NB4 (cell line): ENCODE results near the gene SSTR1.

Source experiments
- DNase-seq: peaks from one replicate; pipeline ENCODE4 v3.0.0; 2010; ENCODE audit warnings: low read depth
- H3K4me3 ChIP-seq: one replicate; pipeline ENCODE4 v1.5.1; 2011; ENCODE audit warnings: mild to moderate bottlenecking, low read depth, low read length, moderate library complexity
- MYC ChIP-seq: IDR thresholded peaks from 2 replicates; pipeline ENCODE4 v1.6.1; 2011; ENCODE audit warnings: low read depth, low read length
- POLR2A ChIP-seq: IDR thresholded peaks from 2 replicates; pipeline ENCODE4 v1.6.1; 2011; ENCODE audit warnings: mild to moderate bottlenecking; ENCODE audit not compliant: insufficient read length; ENCODE audit errors: extremely low read depth
- TF ChIP-seq, protein P1 (sequence below): IDR thresholded peaks from 2 replicates; pipeline ENCODE4 v1.6.1; 2011; ENCODE audit warnings: low read depth, low read length
- TF ChIP-seq, protein P2 (sequence below): IDR thresholded peaks from one replicate; pipeline ENCODE4 v1.5.1; 2012; ENCODE audit warnings: low read depth, low read length

Gene SSTR1

DNA sequence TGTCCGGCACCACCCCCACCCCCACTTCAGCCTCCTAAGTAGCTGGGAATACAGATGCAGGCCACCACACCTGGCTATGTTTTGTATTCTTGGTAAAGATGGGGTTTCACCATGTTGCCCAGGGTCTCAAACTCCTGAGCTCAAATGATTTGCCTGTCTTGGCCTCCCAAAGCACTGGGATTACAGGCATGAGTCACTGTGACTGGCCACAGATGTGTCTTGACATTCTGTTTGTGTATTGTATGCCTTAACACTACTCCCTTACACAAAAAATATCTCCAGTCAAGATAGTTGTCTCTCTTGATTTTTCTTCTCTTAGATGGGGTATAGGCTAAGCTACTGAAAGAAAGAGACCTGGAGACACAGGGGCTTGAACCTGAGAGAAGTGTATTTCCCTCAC is 30.6 kb downstream of the SSTR1 start:
- DNase-seq: no peak
- TF ChIP-seq POLR2A (no peak), MYC (no peak)
- TF ChIP-seq, protein P1, sequence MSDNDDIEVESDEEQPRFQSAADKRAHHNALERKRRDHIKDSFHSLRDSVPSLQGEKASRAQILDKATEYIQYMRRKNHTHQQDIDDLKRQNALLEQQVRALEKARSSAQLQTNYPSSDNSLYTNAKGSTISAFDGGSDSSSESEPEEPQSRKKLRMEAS: no peak
- TF ChIP-seq, protein P2, sequence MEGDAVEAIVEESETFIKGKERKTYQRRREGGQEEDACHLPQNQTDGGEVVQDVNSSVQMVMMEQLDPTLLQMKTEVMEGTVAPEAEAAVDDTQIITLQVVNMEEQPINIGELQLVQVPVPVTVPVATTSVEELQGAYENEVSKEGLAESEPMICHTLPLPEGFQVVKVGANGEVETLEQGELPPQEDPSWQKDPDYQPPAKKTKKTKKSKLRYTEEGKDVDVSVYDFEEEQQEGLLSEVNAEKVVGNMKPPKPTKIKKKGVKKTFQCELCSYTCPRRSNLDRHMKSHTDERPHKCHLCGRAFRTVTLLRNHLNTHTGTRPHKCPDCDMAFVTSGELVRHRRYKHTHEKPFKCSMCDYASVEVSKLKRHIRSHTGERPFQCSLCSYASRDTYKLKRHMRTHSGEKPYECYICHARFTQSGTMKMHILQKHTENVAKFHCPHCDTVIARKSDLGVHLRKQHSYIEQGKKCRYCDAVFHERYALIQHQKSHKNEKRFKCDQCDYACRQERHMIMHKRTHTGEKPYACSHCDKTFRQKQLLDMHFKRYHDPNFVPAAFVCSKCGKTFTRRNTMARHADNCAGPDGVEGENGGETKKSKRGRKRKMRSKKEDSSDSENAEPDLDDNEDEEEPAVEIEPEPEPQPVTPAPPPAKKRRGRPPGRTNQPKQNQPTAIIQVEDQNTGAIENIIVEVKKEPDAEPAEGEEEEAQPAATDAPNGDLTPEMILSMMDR: no peak

DNA sequence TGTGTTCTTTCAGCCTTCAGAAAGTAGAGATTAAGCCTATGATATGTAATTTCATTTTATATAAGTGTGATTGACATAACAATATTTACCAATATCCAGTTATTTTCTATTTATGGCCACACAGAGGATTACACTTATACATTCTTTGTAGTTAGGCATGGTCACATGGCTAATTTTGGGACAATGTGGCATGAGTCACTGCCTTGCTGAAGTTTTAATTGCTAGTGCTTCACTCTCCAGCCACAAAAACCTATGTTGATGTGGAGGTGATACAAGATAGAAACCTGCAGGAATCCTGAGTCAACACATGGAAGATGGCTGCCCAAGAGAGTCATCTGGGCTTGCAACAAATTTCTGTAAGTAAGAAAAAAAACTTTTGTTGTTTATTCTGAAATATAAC is 31.2 kb downstream of the SSTR1 start:
- TF ChIP-seq POLR2A (no peak), MYC (no peak)
- TF ChIP-seq, protein P2: no peak
- TF ChIP-seq, protein P1: no peak
- no peak overlapping the region for H3K4me3 ChIP-seq
- no peak for DNase-seq

More for the DNA sequence above, 30.6 kb downstream of the SSTR1 start:
- no peak overlapping the region for H3K4me3 ChIP-seq

DNA sequence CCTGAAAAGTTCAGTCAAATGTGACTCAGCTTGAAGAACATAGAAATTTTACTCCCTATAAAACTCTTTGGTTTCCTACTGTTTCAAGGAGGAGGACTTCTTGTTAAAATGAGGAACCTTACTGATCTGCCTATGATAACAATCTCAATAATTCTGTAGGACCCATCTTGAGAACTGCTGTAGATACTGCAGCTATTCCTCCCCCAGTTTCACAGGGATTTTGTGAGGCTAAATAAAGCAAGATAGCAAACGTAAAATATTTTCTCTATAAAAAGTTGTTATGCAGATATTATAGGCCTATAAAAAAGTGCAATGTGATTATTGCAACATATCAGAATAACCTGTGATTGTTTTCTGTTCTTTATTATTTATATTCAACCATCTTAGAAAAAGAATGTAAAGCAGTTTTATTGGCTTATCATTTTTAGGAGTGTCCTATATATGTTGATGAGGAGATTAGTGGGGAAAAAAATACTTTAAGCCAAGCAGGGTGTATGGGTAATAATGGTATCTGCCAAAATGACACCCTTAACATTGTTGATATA is 36.1 kb downstream of the SSTR1 start:
- TF ChIP-seq, protein P1: no peak
- TF ChIP-seq MYC (no peak), POLR2A (no peak)
- TF ChIP-seq, protein P2: no peak
- DNase-seq: peak; percentile 9
- H3K4me3 ChIP-seq: no peak overlapping the region

DNA sequence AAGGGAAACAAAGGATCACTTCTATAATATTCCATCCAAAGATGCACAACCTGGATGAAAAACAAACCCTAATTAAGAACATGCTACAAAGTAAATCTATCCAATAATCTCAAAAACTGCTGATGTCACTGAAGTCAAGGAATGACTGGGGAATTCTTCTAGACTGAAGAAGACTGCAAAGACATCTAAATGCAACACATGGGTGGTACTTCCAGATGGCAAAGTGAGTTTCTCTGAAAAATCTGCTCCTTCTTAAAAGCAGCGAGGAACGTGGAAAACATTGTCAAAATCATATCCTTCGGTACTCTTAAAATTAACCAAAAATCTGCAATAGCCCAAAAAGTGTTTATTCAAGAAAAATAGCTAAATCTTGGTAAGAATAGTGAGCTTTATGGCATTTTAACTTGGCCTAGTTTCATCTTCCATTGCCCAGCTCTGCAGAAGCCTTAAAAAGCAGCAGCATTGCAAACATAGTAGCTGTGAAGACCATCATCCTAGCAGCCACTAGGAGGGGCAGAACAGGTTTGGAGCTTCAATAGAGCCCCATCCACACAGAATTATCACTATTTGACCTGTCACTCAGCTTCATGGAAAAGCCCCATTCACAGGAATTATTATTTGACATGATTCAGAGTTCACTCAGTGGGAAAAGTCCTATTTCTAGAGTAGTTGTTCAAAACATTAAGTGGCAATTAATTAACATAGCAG is 40.8 kb downstream of the SSTR1 start:
- no peak overlapping the region for H3K4me3 ChIP-seq
- TF ChIP-seq, protein P1: no peak
- TF ChIP-seq, protein P2: peak; percentile 2
- no peak for DNase-seq

DNA sequence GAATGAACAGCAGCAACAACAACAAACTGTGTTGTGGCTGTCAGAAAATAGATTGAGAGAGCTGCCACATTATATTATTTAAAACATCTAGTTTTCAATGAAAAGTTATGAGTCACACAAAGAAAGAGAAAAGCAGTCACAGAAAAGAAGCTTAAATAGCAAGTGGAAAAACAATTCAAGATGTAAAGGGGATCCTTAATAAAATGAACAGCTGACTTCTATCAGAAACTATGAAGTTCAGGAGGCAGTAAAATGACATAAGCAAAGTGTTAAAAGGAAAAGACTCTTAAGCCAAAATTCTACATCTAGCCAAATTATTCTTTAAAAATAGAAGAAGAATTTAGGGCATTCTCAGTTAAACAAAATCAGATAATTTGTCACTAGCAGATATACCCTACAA is 42.6 kb downstream of the SSTR1 start:
- no peak for DNase-seq
- no peak overlapping the region for H3K4me3 ChIP-seq
- no peak for TF ChIP-seq POLR2A
- TF ChIP-seq, protein P2: no peak
- TF ChIP-seq, protein P1: no peak
- no peak for TF ChIP-seq MYC
